ENCODE results near the gene WDR64. TPM values are rescaled to one million over a fixed set of nuclear protein-coding genes. Genes with fewer than 3 reads are reported as not detected.

The WDR64 gene
- total and polyA plus RNA-seq, 5 donors: 0.29 to 0.54 TPM; not detected in 3

GRCh38 chr1:241682921-241683320, 30.8 kb downstream of the WDR64 start:
- H3K27me3 ChIP-seq (ENCODE audit: control insufficient read depth, insufficient read depth): no peaks in the 10 kb centered on the region
- no peak overlapping the region for H3K27ac ChIP-seq (ENCODE audit: low read length)
- H3K9me3 ChIP-seq (ENCODE audit: control insufficient read depth, low read length): no peaks in the 10 kb centered on the region
- DNase-seq (no peak), ATAC-seq (no peak)
- intact Hi-C loops (cut with DNase I): no loop called here
- no peak overlapping the region for H3K4me3 ChIP-seq (ENCODE audit: low read length)
- 92% methylated on average over 2 of the region's 2 CpGs for WGBS
- H3K4me1 ChIP-seq (ENCODE audit: control insufficient read depth, insufficient read depth, low read length): no peaks in the 10 kb centered on the region

- Histone ChIP-seq H3K27me3 (ENCODE audit: control insufficient read depth, insufficient read depth) (no peaks in the 10 kb centered on the region), H3K9me3 (ENCODE audit: control insufficient read depth, low read length) (no peaks in the 10 kb centered on the region), H3K27ac (ENCODE audit: low read length) (no peak overlapping the region), H3K4me3 (ENCODE audit: low read length) (no peak overlapping the region), H3K4me1 (ENCODE audit: control insufficient read depth, insufficient read depth, low read length) (no peaks in the 10 kb centered on the region)
- DNase-seq (no peak), ATAC-seq (no peak)
- 92% methylated on average over 1 of the region's 1 CpG for WGBS
- intact Hi-C loops (cut with DNase I): no loop called here
Observed at GRCh38 chr1:241684108-241684507, 32.0 kb downstream of the WDR64 start.

GRCh38 chr1:241688940-241689368, 36.9 kb downstream of the WDR64 start:
- Histone ChIP-seq H3K9me3 (ENCODE audit: control insufficient read depth, low read length) (no peaks in the 10 kb centered on the region), H3K27ac (ENCODE audit: low read length) (no peak overlapping the region), H3K4me3 (ENCODE audit: low read length) (no peak overlapping the region), H3K4me1 (ENCODE audit: control insufficient read depth, insufficient read depth, low read length) (no peaks in the 10 kb centered on the region), H3K27me3 (ENCODE audit: control insufficient read depth, insufficient read depth) (no peaks in the 10 kb centered on the region)
- no peak for DNase-seq
- no peak for ATAC-seq
- intact Hi-C loops (cut with DNase I): no loop called here
- WGBS: 35% methylated on average over 2 of the region's 2 CpGs

GRCh38 chr1:241695246-241696171, 43.4 kb downstream of the WDR64 start:
- Histone ChIP-seq H3K4me1 (ENCODE audit: control insufficient read depth, insufficient read depth, low read length) (no peaks in the 10 kb centered on the region), H3K27ac (ENCODE audit: low read length) (no peak overlapping the region), H3K27me3 (ENCODE audit: control insufficient read depth, insufficient read depth) (no peaks in the 10 kb centered on the region), H3K9me3 (ENCODE audit: control insufficient read depth, low read length) (no peaks in the 10 kb centered on the region), H3K4me3 (ENCODE audit: low read length) (no peak overlapping the region)
- intact Hi-C loops (cut with DNase I): no loop called here
- ATAC-seq (no peak), DNase-seq (no peak)
- 64% methylated on average over 9 of the region's 9 CpGs for WGBS

GRCh38 chr1:241696172-241696814, 44.2 kb downstream of the WDR64 start:
- Histone ChIP-seq H3K27me3 (ENCODE audit: control insufficient read depth, insufficient read depth) (no peaks in the 10 kb centered on the region), H3K27ac (ENCODE audit: low read length) (no peak overlapping the region), H3K4me1 (ENCODE audit: control insufficient read depth, insufficient read depth, low read length) (no peaks in the 10 kb centered on the region), H3K9me3 (ENCODE audit: control insufficient read depth, low read length) (no peaks in the 10 kb centered on the region), H3K4me3 (ENCODE audit: low read length) (no peak overlapping the region)
- DNase-seq (no peak), ATAC-seq (no peak)
- intact Hi-C loops (cut with DNase I): no loop called here
- WGBS: 62% methylated on average over 6 of the region's 6 CpGs

- no peak for DNase-seq
- ATAC-seq: no peak
- no peak overlapping the region for H3K4me3 ChIP-seq (ENCODE audit: low read length)
- H3K4me1 ChIP-seq (ENCODE audit: control insufficient read depth, insufficient read depth, low read length): no peaks in the 10 kb centered on the region
- no peaks in the 10 kb centered on the region for H3K9me3 ChIP-seq (ENCODE audit: control insufficient read depth, low read length)
- intact Hi-C loops (cut with DNase I): no loop called here
- no peaks in the 10 kb centered on the region for H3K27me3 ChIP-seq (ENCODE audit: control insufficient read depth, insufficient read depth)
- H3K27ac ChIP-seq (ENCODE audit: low read length): no peak overlapping the region
- 68% methylated on average over 4 of the region's 4 CpGs for WGBS
Observed at GRCh38 chr1:241696815-241697639, 44.9 kb downstream of the WDR64 start.

GRCh38 chr1:241697640-241698018, 45.5 kb downstream of the WDR64 start:
- Histone ChIP-seq H3K9me3 (ENCODE audit: control insufficient read depth, low read length) (no peaks in the 10 kb centered on the region), H3K27ac (ENCODE audit: low read length) (no peak overlapping the region), H3K27me3 (ENCODE audit: control insufficient read depth, insufficient read depth) (no peaks in the 10 kb centered on the region), H3K4me3 (ENCODE audit: low read length) (no peak overlapping the region), H3K4me1 (ENCODE audit: control insufficient read depth, insufficient read depth, low read length) (no peaks in the 10 kb centered on the region)
- 93% methylated on average over 2 of the region's 2 CpGs for WGBS
- intact Hi-C loops (cut with DNase I): no loop called here
- no peak for ATAC-seq
- no peak for DNase-seq

- Histone ChIP-seq H3K27me3 (ENCODE audit: control insufficient read depth, insufficient read depth) (no peaks in the 10 kb centered on the region), H3K4me1 (ENCODE audit: control insufficient read depth, insufficient read depth, low read length) (no peaks in the 10 kb centered on the region), H3K27ac (ENCODE audit: low read length) (no peak overlapping the region), H3K9me3 (ENCODE audit: control insufficient read depth, low read length) (no peaks in the 10 kb centered on the region), H3K4me3 (ENCODE audit: low read length) (no peak overlapping the region)
- DNase-seq (no peak), ATAC-seq (no peak)
- intact Hi-C loops (cut with DNase I): no loop called here
- WGBS: 70% methylated on average over 2 of the region's 2 CpGs
Observed at GRCh38 chr1:241698177-241698576, 46.1 kb downstream of the WDR64 start.

- intact Hi-C loops (cut with DNase I): no loop called here
- Histone ChIP-seq H3K4me3 (ENCODE audit: low read length) (no peak overlapping the region), H3K27me3 (ENCODE audit: control insufficient read depth, insufficient read depth) (no peaks in the 10 kb centered on the region), H3K4me1 (ENCODE audit: control insufficient read depth, insufficient read depth, low read length) (no peaks in the 10 kb centered on the region), H3K9me3 (ENCODE audit: control insufficient read depth, low read length) (no peaks in the 10 kb centered on the region), H3K27ac (ENCODE audit: low read length) (no peak overlapping the region)
- DNase-seq: no peak
- no peak for ATAC-seq
- 36% methylated on average over 1 of the region's 1 CpG for WGBS
Observed at GRCh38 chr1:241701483-241702295, 49.6 kb downstream of the WDR64 start.

Data from right cardiac atrium (tissue), 5 donors.